ENCODE results near the gene SPPL2A.

DNA sequence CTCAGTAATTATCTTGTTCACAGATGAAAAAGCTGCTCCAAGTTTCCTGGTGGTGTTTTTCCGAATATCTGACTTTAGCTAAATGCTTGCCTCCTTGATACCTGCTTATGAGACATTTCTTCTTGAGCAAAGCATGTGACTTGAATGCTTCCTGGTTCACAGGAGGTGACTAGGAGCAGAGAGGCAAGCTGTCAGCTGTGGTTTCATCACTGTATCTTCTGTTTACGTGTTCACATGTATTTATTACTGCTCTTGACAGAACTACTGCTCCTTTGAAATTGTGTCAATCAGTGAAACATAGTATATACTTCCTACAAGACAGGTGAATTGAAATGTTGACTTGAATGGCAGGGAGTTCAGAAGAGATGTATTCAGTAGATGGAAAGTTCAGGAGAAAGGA lies 8.9 kb upstream of the SPPL2A start:
- TF ChIP-seq POLR2A (IDR thresholded peaks at IDR 0.05) (no peak), POLR2AphosphoS5 (IDR thresholded peaks at IDR 0.05) (no peak)
- TF ChIP-seq, protein P1, sequence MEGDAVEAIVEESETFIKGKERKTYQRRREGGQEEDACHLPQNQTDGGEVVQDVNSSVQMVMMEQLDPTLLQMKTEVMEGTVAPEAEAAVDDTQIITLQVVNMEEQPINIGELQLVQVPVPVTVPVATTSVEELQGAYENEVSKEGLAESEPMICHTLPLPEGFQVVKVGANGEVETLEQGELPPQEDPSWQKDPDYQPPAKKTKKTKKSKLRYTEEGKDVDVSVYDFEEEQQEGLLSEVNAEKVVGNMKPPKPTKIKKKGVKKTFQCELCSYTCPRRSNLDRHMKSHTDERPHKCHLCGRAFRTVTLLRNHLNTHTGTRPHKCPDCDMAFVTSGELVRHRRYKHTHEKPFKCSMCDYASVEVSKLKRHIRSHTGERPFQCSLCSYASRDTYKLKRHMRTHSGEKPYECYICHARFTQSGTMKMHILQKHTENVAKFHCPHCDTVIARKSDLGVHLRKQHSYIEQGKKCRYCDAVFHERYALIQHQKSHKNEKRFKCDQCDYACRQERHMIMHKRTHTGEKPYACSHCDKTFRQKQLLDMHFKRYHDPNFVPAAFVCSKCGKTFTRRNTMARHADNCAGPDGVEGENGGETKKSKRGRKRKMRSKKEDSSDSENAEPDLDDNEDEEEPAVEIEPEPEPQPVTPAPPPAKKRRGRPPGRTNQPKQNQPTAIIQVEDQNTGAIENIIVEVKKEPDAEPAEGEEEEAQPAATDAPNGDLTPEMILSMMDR (IDR thresholded peaks at IDR 0.05): no peak
